ENCODE data around the gene ZBTB11. TPM values are rescaled to one million over a fixed set of nuclear protein-coding genes. Genes with fewer than 3 reads are reported as not detected.
A peak's percentile ranks its signal among the peaks of the same experiment; 100 is the strongest.
"Not testable (repeated sequence)": the region's sequence is repeated elsewhere in the genome, so short reads cannot be mapped to it uniquely, and the experiment has no call there.

The ZBTB11 gene
- total and polyA plus RNA-seq, 9 of the 15 experiments (the other 6 are each of a cell fraction or from before 2014, with no cell fraction given), result 6.2 to 31.9 (median 21.4) TPM

- peak; percentile 91 for TF ChIP-seq RREB1 (CRISPR knock-in tag; IDR thresholded peaks at IDR 0.05)
- peak; percentile 82 for TF ChIP-seq PYGO2 (tag; IDR thresholded peaks at IDR 0.05)
- peak; percentile 75; the same call in 1 of the 2 replicates for TF ChIP-seq ILK (tag; IDR thresholded peaks at IDR 0.05; ENCODE audit: borderline replicate concordance, low read depth)
- not testable (repeated sequence) for TF ChIP-seq NR2C1 (IDR thresholded peaks at IDR 0.05); TEAD4 (CRISPR knock-in tag; IDR thresholded peaks at IDR 0.05; ENCODE audit: borderline replicate concordance)
- TF ChIP-seq NR2C1 (tag; IDR thresholded peaks at IDR 0.05), result peak; percentile 84
- 0 out of 2 replicates have a peak, but pooled peaks have one; percentile 61 for TF ChIP-seq ZNF395 (CRISPR knock-in tag; IDR thresholded peaks at IDR 0.05)
- 0 out of 2 replicates have a peak, but pooled peaks have one; percentile 49 for TF ChIP-seq ZNF75A (CRISPR knock-in tag; IDR thresholded peaks at IDR 0.05)
- peak; percentile 91 for TF ChIP-seq HIVEP1 (CRISPR knock-in tag; IDR thresholded peaks at IDR 0.05)
- TF ChIP-seq SMARCE1 (IDR thresholded peaks at IDR 0.05), result peak; percentile 17; the same call in 1 of the 2 replicates
- peak; percentile 59 for TF ChIP-seq TEAD4 (IDR thresholded peaks at IDR 0.05; ENCODE audit: low read length)
- TF ChIP-seq ZNF766 (CRISPR knock-in tag; conservative IDR thresholded peaks at IDR 0.05), result peak; percentile 75
- TF ChIP-seq ZNF324 (CRISPR knock-in tag; IDR thresholded peaks at IDR 0.05), result 0 out of 2 replicates have a peak, but pooled peaks have one; percentile 43
- TF ChIP-seq BACH1 (tag; IDR thresholded peaks at IDR 0.05), result peak; percentile 68; the same call in 1 of the 2 replicates
- TF ChIP-seq HDAC1 (IDR thresholded peaks at IDR 0.05), result 0 out of 4 replicates have a peak, but pooled peaks of 1 of the 2 experiments have one; percentile 16
- TF ChIP-seq ZNF175 (CRISPR knock-in tag; IDR thresholded peaks at IDR 0.05; ENCODE audit: low read depth), result peak; percentile 65; the same call in 1 of the 2 replicates
- 0 out of 2 replicates have a peak, but pooled peaks have one; percentile 25 for TF ChIP-seq ZNF133 (CRISPR knock-in tag; IDR thresholded peaks at IDR 0.05)
- TF ChIP-seq ZNF592 (IDR thresholded peaks at IDR 0.05), result peak; percentile 99
These were observed 45.0 kb downstream of the ZBTB11 start (continued) for GRCh38 chr3:101631959-101632358.

All from K562 (cell line).